H1 (cell line): ENCODE measurements around the gene PACSIN2.

Experiments used
- CHD2 ChIP-seq: IDR thresholded peaks from 2 replicates; pipeline ENCODE4 v1.6.1; 2012; ENCODE audit warnings: low read length, improper control_type of control experiment
- SIN3A ChIP-seq, 2 experiments: IDR thresholded peaks in 1 of 2; conservative IDR thresholded peaks in 1 of 2; 2 replicates each; pipeline ENCODE4 v1.6.1; 2011 to 2012; ENCODE audit warnings: low read length in 2 of 2, improper control_type of control experiment in 1 of 2, low read depth in 1 of 2, mild to moderate bottlenecking in 1 of 2

GRCh38 chr22:42962295-42963230, 52.4 kb downstream of the PACSIN2 start:
- TF ChIP-seq CHD2 (no peak), SIN3A (conservative IDR thresholded peaks at IDR 0.05 in 1 of 2, IDR thresholded peaks at IDR 0.05 in 1 of 2; ENCODE audit: low read depth in 1 of 2, low read length in 2 of 2) (no peak)
